Dendritic cell treated with granulocyte-macrophage colony-stimulating factor and Interleukin-4, amounts not matched to agents 40 ng/mL and 50 ng/mL, for 4 days (primary cell): ENCODE data around the gene TRPV5.

ENCODE experiments used
- H3K27ac Mint-ChIP-seq: one replicate; pipeline ENCODE4 v1.8.0; 2022; ENCODE audit warnings: mild to moderate bottlenecking, mixed read lengths
- H3K27me3 Mint-ChIP-seq: one replicate; pipeline ENCODE4 v1.8.0; 2022; ENCODE audit warnings: mild to moderate bottlenecking, mixed read lengths
- H3K36me3 Mint-ChIP-seq: one replicate; pipeline ENCODE4 v1.8.0; 2022; ENCODE audit warnings: low read depth, mixed read lengths
- H3K4me1 Mint-ChIP-seq: one replicate; pipeline ENCODE4 v1.8.0; 2022; ENCODE audit warnings: low read depth, mixed read lengths
- H3K4me3 Mint-ChIP-seq: one replicate; pipeline ENCODE4 v1.8.0; 2022; ENCODE audit warnings: mild to moderate bottlenecking, moderate library complexity, mixed read lengths
- H3K9me3 Mint-ChIP-seq: one replicate; pipeline ENCODE4 v1.8.0; 2022; ENCODE audit warnings: mixed read lengths
- intact Hi-C: fragments of 100-400 bp; cut with micrococcal nuclease; formaldehyde crosslinking; loops from one replicate; pipeline ENCODE4 v1.15.0; 2022

Gene TRPV5

DNA sequence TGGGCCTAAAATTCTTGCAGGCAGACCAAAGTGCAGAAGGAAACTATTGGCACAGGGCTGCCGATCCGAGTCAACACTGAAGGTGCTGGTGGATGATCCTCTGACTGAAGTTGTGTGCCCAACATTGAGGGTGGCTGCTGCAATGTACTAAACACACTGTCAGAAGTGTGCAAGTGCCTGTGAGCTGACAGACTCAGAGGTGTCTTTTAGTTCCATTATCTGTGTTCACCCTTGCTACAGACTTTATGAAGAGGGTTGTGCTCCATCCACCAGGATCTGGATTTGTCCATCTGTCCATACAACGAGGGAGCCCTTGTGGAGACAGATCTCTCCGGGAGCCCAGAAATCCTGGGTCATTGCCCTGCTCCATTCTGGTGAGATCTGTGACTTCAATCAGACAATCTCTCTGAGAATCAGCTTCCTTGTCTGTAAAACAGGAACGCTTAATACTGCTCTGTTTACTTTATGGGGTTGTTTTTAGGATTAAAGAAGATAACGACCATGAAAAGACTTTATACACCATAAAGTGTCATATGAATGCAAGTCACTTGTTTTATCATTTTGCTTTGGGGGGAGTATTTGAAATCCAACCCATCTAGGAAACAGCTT, 38.5 kb downstream of the TRPV5 start:
- intact Hi-C loops: no loop called here
- Mint-ChIP-seq H3K36me3 (no peaks in the 10 kb centered on the region), H3K27me3 (peaks cover 12% of the 10 kb centered on the region), H3K9me3 (no peaks in the 10 kb centered on the region), H3K4me3 (no peak overlapping the region), H3K4me1 (peaks cover 6% of the 10 kb centered on the region), H3K27ac (no peak overlapping the region)

DNA sequence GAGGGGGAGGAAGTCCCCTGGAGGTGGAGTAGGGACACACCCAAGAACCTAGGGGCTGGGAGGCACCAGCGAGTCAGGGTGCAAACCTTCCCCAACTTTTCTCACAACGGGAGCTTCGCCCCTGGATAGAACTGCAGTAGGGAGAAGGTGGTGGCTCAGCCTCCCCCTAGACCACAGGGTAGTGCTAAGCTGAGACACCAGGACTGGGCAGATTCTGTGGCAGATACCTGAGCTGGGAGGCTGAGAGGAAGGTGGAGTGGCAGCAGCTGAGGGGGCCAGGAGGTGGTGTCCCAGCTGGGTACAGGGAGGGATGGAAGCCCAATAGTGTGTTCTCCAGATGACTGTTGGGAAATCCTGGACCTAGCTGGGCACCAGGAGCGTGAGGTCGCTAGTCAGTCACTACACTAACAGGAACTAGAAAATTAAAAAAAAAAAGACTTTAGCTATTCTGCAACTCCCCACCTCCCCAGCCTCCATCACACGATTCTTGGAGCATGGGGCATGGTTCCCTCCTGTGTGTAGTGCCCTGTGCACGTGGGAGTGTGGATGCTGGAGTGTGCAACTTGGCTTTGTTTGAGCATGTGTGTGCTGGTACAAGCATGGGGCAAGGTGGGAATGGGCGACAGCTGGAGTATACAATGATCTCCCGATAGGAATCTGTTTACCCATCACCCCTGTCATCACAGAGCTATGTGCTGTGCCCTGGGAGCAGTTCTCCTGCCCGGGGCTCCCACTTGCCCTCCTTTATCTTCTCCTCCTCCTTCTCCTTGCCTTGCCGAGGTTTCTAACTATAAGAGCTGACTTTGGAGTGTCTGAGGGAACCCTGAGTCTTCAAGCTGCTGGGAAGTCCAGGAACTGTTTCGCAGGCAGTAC, 39.2 kb downstream of the TRPV5 start:
- H3K4me1 Mint-ChIP-seq: peaks cover 6% of the 10 kb centered on the region
- intact Hi-C loops: no loop called here
- H3K36me3 Mint-ChIP-seq: no peaks in the 10 kb centered on the region
- no peak overlapping the region for H3K4me3 Mint-ChIP-seq
- H3K27me3 Mint-ChIP-seq: peaks cover 8% of the 10 kb centered on the region
- H3K27ac Mint-ChIP-seq: no peak overlapping the region
- H3K9me3 Mint-ChIP-seq: no peaks in the 10 kb centered on the region

DNA sequence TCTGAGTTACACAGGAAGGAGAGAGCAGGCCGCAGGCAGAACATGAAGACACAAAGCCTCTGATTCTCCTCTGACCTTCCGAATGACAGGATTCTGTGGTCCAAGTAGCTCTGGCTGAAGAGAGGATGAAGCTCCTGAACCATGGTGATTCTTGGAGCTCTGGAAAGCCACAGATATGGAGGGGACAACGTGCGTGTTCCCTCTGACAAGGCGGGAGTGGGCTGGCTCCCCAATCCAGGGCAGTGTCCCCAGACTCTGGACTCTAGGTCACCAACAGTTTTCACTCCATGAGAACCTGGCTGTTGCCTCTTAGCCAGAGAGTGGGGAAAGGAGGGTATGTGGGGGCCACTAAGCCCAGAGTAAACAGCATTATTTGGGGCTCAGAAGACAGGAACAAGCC, 40.6 kb downstream of the TRPV5 start:
- Mint-ChIP-seq H3K9me3 (no peaks in the 10 kb centered on the region), H3K27me3 (peaks cover 7% of the 10 kb centered on the region), H3K36me3 (no peaks in the 10 kb centered on the region), H3K4me3 (no peak overlapping the region), H3K4me1 (peaks cover 6% of the 10 kb centered on the region), H3K27ac (no peak overlapping the region)
- intact Hi-C loops: no loop called here

DNA sequence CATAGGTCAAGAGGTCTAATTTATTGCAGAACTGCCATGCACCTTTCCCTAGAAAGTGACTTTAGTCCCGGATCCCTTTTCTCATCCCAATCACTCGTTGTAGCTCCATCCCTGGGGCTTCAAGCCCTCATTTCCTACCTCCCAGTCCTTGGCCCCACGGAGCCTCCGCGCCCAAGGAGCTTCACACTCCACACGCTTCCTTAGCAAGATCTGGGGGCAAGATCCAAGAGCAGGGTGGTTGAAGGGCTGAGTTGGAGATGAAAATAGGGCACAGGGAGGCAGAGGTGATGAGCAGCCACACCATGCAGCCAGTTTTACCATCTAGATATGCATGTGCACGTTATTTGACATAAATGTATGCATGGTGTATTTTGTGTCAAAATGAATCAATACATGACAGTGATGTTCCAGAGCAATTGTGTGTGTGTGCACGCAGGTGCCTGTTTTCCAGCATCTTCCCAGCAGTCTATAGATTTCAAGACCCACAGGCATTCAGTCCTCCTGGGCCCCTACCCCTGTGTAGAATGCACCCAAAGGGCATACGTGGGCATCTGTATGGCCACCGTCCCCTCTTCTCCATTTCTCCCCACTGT, 42.0 kb downstream of the TRPV5 start:
- H3K27me3 Mint-ChIP-seq: peaks cover 2% of the 10 kb centered on the region
- H3K4me3 Mint-ChIP-seq: no peak overlapping the region
- no peaks in the 10 kb centered on the region for H3K36me3 Mint-ChIP-seq
- H3K27ac Mint-ChIP-seq: no peak overlapping the region
- H3K9me3 Mint-ChIP-seq: no peaks in the 10 kb centered on the region
- H3K4me1 Mint-ChIP-seq: peaks cover 6% of the 10 kb centered on the region
- intact Hi-C loops: no loop called here

DNA sequence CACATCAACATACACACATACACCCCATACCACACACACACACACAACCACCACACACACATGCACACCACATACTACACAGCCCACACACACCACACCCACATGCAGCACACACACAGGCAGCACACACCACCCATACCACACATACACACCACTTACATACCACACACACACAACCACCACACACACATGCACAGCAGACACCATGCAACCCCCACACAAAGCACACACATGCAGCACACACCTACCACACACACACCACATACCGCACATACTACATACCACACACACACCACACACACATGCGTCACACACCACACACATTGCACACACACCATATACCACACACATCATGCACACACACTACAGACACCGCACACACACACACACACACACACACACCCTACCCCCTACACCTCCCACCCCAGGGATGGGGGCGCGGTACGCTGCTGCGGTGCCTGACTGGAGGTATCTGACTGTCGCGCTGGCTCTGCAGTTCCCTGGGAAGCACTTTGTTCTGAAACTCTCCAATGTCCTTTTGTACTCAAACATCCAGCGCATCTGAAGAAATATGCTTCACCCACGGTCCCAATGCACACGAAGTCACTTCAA, 42.6 kb downstream of the TRPV5 start:
- Mint-ChIP-seq H3K36me3 (no peaks in the 10 kb centered on the region), H3K27ac (no peak overlapping the region), H3K4me3 (no peak overlapping the region), H3K4me1 (peaks cover 6% of the 10 kb centered on the region), H3K9me3 (no peaks in the 10 kb centered on the region), H3K27me3 (peaks cover 2% of the 10 kb centered on the region)
- intact Hi-C loops: no loop called here

DNA sequence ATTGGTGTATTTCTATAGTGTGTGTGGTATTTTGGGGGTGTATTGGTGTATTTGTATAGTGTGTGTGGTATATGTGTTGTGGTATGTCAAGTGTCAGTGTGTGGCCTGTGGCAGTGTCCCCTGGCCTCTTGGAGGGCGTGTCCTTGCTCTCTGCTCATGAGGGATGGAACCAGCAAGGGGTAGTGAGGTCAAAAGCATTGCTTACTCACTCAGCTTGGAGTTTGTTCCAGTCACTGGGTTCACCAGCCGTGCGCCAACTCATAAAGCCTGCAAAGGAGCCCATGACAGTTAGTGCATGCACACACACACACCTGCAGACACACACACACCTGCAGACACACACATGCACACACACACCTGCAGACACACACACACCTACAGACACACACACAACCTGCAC, 43.7 kb downstream of the TRPV5 start:
- Mint-ChIP-seq H3K36me3 (no peaks in the 10 kb centered on the region), H3K4me1 (peaks cover 6% of the 10 kb centered on the region), H3K27me3 (peaks cover 2% of the 10 kb centered on the region), H3K4me3 (no peak overlapping the region), H3K27ac (no peak overlapping the region), H3K9me3 (no peaks in the 10 kb centered on the region)
- intact Hi-C loops: loop anchor here (10.0 kb wide), 1 partner anchor 325 kb away; no protein-coding TSS in a partner anchor

DNA sequence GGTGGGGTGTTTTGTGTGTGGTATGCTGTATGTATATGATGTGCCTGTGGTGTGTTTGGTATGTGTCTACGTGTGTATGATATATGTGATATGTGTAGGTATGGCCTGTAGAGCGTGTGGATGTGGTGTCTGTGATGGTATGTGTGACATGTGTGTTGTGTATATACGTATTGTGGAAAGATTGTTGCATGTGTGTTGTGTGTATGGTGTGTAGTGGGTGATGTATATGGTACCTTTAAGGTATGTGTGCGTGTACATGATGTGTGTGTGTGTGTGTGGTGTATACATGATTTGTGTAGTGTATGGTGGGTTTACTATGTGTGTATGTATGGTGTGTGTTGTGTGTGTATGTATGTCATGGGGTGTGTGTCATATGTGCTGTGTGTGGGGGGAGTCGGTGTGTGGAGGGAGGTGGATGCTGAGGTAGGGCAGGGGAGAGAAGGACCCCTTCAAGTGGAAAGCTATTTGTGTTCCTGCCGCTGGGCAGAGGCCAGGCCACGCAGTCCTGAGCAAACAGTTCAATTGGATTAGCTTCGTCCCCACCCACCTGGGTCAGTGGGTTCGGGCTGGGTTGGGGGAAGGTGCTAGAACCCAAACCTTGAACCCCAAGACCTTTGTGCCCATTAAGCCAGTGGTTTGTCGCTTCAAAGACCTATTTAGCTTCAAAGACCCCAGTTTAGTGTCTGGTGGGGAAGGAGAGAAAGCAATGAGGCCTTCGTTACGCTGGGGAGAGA, 46.1 kb downstream of the TRPV5 start:
- intact Hi-C loops: loop anchor here (10.0 kb wide), 1 partner anchor 327 kb away; no protein-coding TSS in a partner anchor

DNA sequence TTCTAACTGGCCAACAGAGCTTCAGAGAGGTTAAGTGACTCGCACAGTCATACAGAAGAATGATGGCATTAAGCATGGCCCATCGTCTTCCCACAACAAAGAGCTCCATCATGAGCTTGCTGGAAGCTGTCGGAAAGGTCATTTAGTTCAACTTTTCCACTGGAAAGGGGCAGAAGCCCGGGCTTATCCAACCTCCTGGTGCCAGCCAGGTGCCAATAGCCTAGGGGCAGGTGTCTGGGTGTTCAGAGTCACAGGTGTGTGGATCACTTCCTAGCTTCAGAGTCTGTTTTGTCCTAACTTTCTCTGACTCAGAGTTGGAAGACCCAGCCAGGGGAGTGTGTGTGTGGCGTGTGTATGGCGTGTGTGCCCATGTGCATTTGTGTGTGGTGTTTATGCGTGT, 46.7 kb downstream of the TRPV5 start:
- Mint-ChIP-seq H3K27me3 (peaks cover 5% of the 10 kb centered on the region), H3K9me3 (no peaks in the 10 kb centered on the region), H3K4me1 (no peaks in the 10 kb centered on the region), H3K4me3 (no peak overlapping the region), H3K36me3 (no peaks in the 10 kb centered on the region), H3K27ac (no peak overlapping the region)
- intact Hi-C loops: loop anchor here (10.0 kb wide), 1 partner anchor 328 kb away; no protein-coding TSS in a partner anchor

More for the DNA sequence above, 46.1 kb downstream of the TRPV5 start:
- no peaks in the 10 kb centered on the region for H3K4me1 Mint-ChIP-seq
- H3K4me3 Mint-ChIP-seq: no peak overlapping the region
- no peaks in the 10 kb centered on the region for H3K9me3 Mint-ChIP-seq
- peaks cover 4% of the 10 kb centered on the region for H3K27me3 Mint-ChIP-seq
- H3K27ac Mint-ChIP-seq: no peak overlapping the region
- no peaks in the 10 kb centered on the region for H3K36me3 Mint-ChIP-seq

DNA sequence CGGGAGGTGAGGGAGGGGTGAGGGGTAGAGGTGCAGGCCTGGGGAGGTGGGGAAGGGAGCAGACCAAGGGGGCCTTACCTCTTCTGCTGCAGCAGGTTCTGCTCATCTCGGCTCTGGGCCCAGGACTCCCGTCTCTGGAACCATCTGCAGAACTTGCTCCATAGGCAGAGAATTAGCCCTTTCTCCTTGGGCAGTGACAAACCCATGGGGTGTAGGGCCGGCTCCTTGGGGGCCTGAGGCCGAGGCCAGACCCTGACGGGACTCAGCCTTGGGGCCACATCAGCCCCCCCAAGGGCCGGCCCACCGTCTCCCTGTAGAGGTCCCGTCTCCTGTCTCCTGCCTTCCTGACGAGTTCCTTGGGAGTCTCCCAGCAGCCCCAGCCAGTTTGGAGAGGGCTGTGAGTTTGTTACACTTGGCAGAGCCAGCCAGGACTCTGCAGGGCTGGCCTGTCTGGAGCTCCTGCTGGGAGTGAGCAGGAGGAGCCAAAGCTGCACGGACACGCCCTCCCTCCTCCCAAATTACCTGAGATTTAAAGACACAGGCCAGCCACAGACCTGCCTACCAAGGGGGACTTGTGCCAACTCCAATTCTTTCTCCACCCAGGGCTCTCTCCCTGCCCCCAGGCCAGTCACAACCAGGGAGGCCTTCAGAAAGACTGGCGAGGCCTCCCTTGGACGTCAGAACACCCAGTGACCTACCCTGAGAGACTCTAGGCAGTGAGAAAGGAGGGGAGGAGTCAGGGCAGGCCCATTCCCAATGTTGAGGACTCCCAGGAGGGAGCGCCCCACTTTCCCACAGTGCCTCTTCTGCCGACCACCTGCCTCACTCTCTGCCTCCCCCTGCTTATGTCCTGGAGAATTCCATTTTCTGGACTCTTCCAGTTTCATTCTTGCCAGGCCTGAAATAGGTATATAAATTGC, 48.0 kb downstream of the TRPV5 start, which contains the start of gene TRPV6:
Gene TRPV6, minus strand, starts transcription at position 435 of the 920 bp plus-strand sequence.
- Mint-ChIP-seq H3K4me3 (no peak within 1 kb of the TSS), H3K4me1 (no peaks in the 10 kb centered on the region), H3K27ac (no peak within 1 kb of the TSS), H3K27me3 (peaks cover 6% of the 10 kb centered on the region), H3K36me3 (no peaks in the 10 kb centered on the region), H3K9me3 (no peaks in the 10 kb centered on the region)
- intact Hi-C loops: loop anchor here (10.0 kb wide), 1 partner anchor 329 kb away; no protein-coding TSS in a partner anchor

DNA sequence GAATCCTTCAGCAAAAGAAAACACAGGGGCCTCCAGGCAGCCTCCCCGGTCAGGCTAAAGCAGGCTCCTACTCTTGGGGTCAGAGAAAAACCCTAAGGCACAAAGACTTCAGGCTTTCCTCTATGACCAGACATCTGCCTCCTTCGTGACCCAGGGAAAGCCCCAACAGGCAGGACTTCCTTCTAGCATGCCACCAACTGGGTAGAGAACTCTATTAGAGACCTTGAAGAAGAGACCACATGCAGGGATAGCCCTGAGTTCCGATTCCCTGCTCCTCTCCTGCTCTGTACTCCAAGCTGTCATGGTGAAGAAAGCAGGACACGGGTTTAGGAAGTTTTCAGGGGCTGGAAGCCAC, 49.3 kb downstream of the TRPV5 start:
- no peaks in the 10 kb centered on the region for H3K4me1 Mint-ChIP-seq
- no peaks in the 10 kb centered on the region for H3K9me3 Mint-ChIP-seq
- intact Hi-C loops: loop anchor here (10.0 kb wide), 1 partner anchor 331 kb away; no protein-coding TSS in a partner anchor
- H3K27ac Mint-ChIP-seq: no peak overlapping the region
- no peaks in the 10 kb centered on the region for H3K36me3 Mint-ChIP-seq
- peaks cover 8% of the 10 kb centered on the region for H3K27me3 Mint-ChIP-seq
- no peak overlapping the region for H3K4me3 Mint-ChIP-seq

DNA sequence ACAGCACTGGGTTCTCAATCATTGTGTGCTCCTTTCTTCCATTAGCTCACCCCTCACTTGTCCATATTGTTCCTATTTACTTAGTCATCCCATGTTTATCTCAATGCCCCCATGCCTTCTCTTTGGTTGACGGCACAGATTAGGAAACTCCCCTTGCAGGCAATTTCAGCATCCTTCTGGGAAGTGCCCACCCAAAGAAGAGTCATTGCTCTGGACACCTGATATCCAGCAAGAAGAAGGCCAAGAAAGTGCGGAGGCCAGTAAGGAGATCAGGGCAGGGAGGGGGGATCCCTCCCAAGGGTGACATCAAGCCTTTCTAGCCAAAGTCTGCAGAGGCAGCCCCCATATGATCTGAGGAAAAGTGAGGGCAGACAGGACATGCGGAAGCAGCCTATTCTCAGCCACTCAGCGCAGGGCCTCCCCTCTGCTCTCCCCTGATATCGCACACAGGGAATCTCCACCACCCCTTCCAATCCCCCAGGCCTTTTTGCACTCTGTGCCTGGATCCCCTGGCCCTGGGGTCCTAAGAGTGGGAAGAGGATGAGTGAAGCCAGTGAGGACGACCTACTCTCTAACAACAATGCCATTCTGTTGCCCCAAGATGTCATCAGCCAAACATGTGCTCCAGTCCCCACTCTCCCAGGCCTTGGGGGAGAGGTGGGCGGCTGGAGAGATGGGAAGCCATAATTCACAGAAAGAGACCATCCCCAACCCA, 49.8 kb downstream of the TRPV5 start:
- intact Hi-C loops: loop anchor here (10.0 kb wide), 1 partner anchor 331 kb away; no protein-coding TSS in a partner anchor
- H3K4me3 Mint-ChIP-seq: no peak overlapping the region

DNA sequence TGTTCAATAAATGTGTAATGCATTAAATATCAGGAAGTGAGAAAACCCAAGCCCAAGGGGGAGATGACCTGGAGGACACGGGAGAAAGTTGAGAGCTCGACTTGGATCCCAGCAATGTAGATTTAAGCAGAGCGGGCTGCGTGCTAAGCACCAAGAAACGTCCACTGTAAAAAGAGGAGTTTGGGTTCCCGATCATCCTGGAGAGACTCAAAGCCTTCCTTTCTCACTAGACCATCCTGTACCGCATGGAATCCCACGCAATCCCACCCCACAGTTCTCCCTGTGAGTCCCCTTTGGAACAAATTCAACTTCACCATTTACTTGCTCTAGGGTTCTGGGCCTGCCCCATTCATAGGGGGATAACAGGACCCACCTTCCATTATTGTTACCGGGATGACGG, 50.4 kb downstream of the TRPV5 start:
- Mint-ChIP-seq H3K36me3 (no peaks in the 10 kb centered on the region), H3K9me3 (no peaks in the 10 kb centered on the region), H3K4me1 (no peaks in the 10 kb centered on the region), H3K4me3 (no peak overlapping the region), H3K27ac (no peak overlapping the region), H3K27me3 (peaks cover 9% of the 10 kb centered on the region)
- intact Hi-C loops: loop anchor here (10.0 kb wide), 1 partner anchor 332 kb away; no protein-coding TSS in a partner anchor

More for the DNA sequence above, 49.8 kb downstream of the TRPV5 start:
- Mint-ChIP-seq H3K27me3 (peaks cover 9% of the 10 kb centered on the region), H3K9me3 (no peaks in the 10 kb centered on the region), H3K4me1 (no peaks in the 10 kb centered on the region), H3K27ac (no peak overlapping the region), H3K36me3 (no peaks in the 10 kb centered on the region)
